Nephron (organoid): ENCODE results near the gene CALML4.

ENCODE experiments used
- H3K27ac Mint-ChIP-seq, 3 experiments: 2 replicates each; pipeline ENCODE4 v1.8.0; 2020; ENCODE audit warnings: mixed read lengths in 3 of 3, mild to moderate bottlenecking in 2 of 3, moderate library complexity in 1 of 3
- H3K27me3 Mint-ChIP-seq: 2 replicates; pipeline ENCODE4 v1.8.0; 2021; ENCODE audit warnings: low read depth, mild to moderate bottlenecking, moderate library complexity, mixed read lengths
- H3K36me3 Mint-ChIP-seq: 2 replicates; pipeline ENCODE4 v1.8.0; 2020; ENCODE audit warnings: low read depth, mixed read lengths
- H3K4me1 Mint-ChIP-seq: 2 replicates; pipeline ENCODE4 v1.8.0; 2020; ENCODE audit warnings: mixed read lengths
- H3K4me3 Mint-ChIP-seq, 3 experiments: 2 replicates each; pipeline ENCODE4 v1.8.0; 2020; ENCODE audit warnings: mild to moderate bottlenecking in 3 of 3, mixed read lengths in 3 of 3, moderate library complexity in 2 of 3
- H3K9me3 Mint-ChIP-seq: 2 replicates; pipeline ENCODE4 v1.8.0; 2020; ENCODE audit warnings: mixed read lengths
- TF ChIP-seq, protein P1 (sequence below), 3 experiments: fragments of 200-600 bp; sonication (generic); IDR thresholded peaks; one replicate each; pipeline ENCODE4 v1.5.0; 2021; ENCODE audit warnings: antibody characterized with exemption in 3 of 3; ENCODE audit not compliant: unreplicated experiment in 3 of 3

Gene CALML4

DNA sequence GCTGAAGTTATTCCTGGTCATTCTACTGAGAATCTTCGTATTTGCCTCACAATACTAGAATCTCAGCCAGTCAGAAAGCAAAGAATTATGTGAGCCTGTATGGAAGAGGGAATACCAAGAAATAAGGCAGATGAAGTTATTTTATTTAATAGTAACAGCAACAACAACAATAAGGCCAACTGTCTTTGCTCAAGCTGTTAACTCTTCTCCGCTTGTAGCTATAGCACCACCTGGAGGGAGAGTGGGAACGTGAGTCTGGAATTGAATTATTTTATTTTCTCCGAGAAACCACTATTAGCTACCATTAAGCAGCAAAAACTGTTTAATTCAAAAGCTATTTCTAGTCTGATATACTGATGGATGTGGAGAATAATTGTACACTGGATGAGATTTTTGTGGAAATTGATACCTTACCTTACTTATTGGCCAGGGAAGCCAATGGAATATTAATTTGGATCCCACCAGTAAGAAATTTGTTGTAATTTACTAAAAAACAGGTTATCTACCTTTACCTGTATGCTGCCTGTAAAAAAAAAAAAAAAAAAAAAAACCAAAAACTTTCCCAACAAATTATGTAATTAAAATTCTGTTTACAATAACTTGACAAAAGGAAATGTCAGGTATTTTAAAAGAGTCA is 50.1 kb downstream of the CALML4 start:
- no peaks in the 10 kb centered on the region for H3K9me3 Mint-ChIP-seq
- no peaks in the 10 kb centered on the region for H3K27me3 Mint-ChIP-seq
- no peak overlapping the region for H3K4me3 Mint-ChIP-seq
- TF ChIP-seq, protein P1, sequence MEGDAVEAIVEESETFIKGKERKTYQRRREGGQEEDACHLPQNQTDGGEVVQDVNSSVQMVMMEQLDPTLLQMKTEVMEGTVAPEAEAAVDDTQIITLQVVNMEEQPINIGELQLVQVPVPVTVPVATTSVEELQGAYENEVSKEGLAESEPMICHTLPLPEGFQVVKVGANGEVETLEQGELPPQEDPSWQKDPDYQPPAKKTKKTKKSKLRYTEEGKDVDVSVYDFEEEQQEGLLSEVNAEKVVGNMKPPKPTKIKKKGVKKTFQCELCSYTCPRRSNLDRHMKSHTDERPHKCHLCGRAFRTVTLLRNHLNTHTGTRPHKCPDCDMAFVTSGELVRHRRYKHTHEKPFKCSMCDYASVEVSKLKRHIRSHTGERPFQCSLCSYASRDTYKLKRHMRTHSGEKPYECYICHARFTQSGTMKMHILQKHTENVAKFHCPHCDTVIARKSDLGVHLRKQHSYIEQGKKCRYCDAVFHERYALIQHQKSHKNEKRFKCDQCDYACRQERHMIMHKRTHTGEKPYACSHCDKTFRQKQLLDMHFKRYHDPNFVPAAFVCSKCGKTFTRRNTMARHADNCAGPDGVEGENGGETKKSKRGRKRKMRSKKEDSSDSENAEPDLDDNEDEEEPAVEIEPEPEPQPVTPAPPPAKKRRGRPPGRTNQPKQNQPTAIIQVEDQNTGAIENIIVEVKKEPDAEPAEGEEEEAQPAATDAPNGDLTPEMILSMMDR (IDR thresholded peaks at IDR 0.05; ENCODE audit: unreplicated experiment in 3 of 3) = peak; percentile 75 to 88 (median 77)
- H3K36me3 Mint-ChIP-seq = peaks cover 19% of the 10 kb centered on the region
- peak overlapping the region in 1 of 3 experiments; percentile 36 for H3K27ac Mint-ChIP-seq
- no peaks in the 10 kb centered on the region for H3K4me1 Mint-ChIP-seq

DNA sequence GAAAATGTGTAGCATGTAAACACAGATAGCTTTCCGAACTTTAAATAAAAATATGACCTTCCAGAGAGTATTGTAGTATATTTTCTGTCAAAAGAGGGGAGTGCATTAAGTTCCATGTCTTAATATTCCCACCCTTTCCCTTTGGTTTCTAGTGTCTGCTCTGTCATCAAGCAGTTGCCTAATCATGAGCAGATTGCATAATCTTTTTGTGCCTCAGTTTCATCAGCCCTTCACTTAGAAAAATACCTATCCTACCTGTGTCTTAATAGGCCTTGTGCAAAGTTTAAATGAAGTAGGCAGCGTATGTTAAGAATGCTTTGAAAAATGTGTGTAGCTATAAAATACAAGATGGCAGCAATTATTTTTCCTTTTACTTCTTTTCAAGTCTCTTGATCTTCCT is 52.8 kb downstream of the CALML4 start:
- Mint-ChIP-seq H3K4me1 (peaks cover 10% of the 10 kb centered on the region), H3K36me3 (peaks cover 31% of the 10 kb centered on the region), H3K27me3 (no peaks in the 10 kb centered on the region), H3K27ac (peak overlapping the region in 1 of 3 experiments; percentile 3), H3K9me3 (no peaks in the 10 kb centered on the region), H3K4me3 (no peak overlapping the region)
- TF ChIP-seq, protein P1 (IDR thresholded peaks at IDR 0.05; ENCODE audit: unreplicated experiment in 3 of 3) = no peak

DNA sequence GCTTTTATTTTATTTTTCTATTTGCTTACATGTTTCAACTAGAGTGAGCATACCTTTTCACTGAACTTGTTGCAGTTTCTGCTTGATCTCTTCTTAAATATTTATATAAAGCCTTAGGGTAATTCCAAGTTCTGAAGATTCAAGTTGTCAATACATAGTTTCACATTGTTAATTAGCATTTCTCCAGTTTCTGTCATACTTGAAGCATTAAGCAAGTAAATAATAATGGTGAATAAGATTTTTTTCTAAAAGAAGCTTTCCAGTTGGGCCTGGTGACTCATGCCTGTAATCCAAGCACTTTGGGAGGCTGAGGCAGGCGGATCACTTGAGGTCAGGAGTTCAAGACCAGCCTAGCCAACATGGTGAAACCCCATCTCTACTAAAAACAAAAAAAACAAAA is 53.9 kb downstream of the CALML4 start:
- H3K4me1 Mint-ChIP-seq = peaks cover 10% of the 10 kb centered on the region
- TF ChIP-seq, protein P1 (IDR thresholded peaks at IDR 0.05; ENCODE audit: unreplicated experiment in 3 of 3) = no peak
- H3K27me3 Mint-ChIP-seq = no peaks in the 10 kb centered on the region
- H3K9me3 Mint-ChIP-seq = no peaks in the 10 kb centered on the region
- H3K4me3 Mint-ChIP-seq = no peak overlapping the region
- H3K36me3 Mint-ChIP-seq = peaks cover 41% of the 10 kb centered on the region
- H3K27ac Mint-ChIP-seq = no peak overlapping the region

DNA sequence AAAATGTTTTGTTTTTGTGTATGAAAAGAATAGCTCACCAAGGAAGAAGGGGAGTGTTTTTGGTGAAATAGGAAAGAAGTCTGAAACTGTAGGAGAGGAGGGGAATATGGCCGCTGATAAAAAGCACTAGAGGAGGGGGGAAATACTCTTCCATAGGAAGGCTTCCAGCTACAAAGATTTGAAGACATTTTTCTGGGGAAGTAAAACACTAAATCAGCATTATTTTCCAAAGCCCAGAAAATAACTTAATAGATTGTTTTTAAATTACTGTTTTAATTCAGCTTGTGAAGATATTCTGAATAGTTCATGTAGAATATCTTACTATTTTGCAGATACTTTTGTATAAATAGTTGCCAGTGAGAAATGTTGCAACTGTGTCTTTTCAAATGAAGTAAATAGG is 54.9 kb downstream of the CALML4 start:
- Mint-ChIP-seq H3K4me1 (peaks cover 10% of the 10 kb centered on the region), H3K9me3 (no peaks in the 10 kb centered on the region), H3K27me3 (no peaks in the 10 kb centered on the region), H3K4me3 (no peak overlapping the region), H3K27ac (peak overlapping the region in 1 of 3 experiments; percentile 41), H3K36me3 (peaks cover 47% of the 10 kb centered on the region)
- TF ChIP-seq, protein P1 (IDR thresholded peaks at IDR 0.05; ENCODE audit: unreplicated experiment in 3 of 3) = no peak

DNA sequence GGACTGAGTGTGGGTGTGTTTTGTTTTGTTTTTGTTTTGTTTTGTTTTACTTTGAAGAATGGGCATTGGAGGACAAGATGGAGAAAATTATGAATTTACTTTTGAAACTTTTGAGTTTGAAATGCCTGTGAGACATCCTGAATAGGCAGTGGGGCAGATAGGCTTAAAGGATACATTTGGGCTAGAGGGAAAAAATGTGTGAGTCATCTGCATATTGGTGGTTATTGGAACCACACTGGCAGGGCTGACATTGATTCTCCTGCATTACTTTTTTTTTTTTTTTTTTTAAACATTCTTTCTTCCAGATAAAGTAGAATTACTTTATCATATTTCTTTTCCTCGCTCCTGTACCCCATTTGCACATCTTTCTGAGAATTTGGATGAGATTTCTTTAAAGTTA is 56.1 kb downstream of the CALML4 start:
- Mint-ChIP-seq H3K4me1 (peaks cover 10% of the 10 kb centered on the region), H3K4me3 (no peak overlapping the region), H3K27ac (no peak overlapping the region), H3K27me3 (no peaks in the 10 kb centered on the region), H3K36me3 (peaks cover 39% of the 10 kb centered on the region), H3K9me3 (no peaks in the 10 kb centered on the region)
- TF ChIP-seq, protein P1 (IDR thresholded peaks at IDR 0.05; ENCODE audit: unreplicated experiment in 3 of 3) = no peak

DNA sequence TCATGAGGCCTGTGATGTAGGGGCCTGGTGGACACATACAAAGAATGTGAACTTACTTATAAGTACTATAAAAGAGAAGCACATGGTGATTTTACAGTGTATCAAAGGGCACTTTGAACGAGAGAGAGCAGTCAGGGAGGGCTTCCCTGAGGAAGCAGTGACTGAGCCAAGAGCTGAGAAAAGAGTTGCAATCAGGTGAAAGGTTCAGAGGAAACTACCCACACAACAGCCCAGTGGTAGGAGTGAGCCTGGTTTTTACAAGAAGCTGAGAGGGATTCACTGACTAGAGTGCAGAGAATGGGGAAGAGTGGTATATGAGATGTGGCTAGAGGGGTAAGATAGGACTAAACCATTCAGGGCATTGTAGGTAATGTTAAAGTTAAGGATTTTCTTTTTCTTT is 57.1 kb downstream of the CALML4 start:
- peaks cover 10% of the 10 kb centered on the region for H3K4me1 Mint-ChIP-seq
- no peaks in the 10 kb centered on the region for H3K9me3 Mint-ChIP-seq
- peaks cover 39% of the 10 kb centered on the region for H3K36me3 Mint-ChIP-seq
- H3K4me3 Mint-ChIP-seq = no peak overlapping the region
- no peak overlapping the region for H3K27ac Mint-ChIP-seq
- TF ChIP-seq, protein P1 (IDR thresholded peaks at IDR 0.05; ENCODE audit: unreplicated experiment in 3 of 3) = no peak
- no peaks in the 10 kb centered on the region for H3K27me3 Mint-ChIP-seq
